MM.1S (cell line): Measurements from ENCODE around the gene RFC5.
A peak's percentile ranks its signal among the peaks of the same experiment; 100 is the strongest.

Source experiments
- DNase-seq: peaks from one replicate; pipeline ENCODE4 v3.0.0-alpha.2; 2015
- H2AFZ ChIP-seq: fragments of 300-600 bp; sonication (generic); 2 replicates; pipeline ENCODE4 v1.6.0; 2016; ENCODE audit warnings: antibody characterized with exemption, low read length
- H3F3A ChIP-seq: fragments of 300-600 bp; sonication (generic); 2 replicates; pipeline ENCODE4 v1.6.1; 2016; ENCODE audit warnings: mild to moderate bottlenecking, antibody characterized with exemption, low read length, moderate library complexity, mixed read lengths; ENCODE audit not compliant: insufficient read depth
- H3K27ac ChIP-seq: fragments of 300-600 bp; sonication (generic); 2 replicates; pipeline ENCODE4 v1.5.1; 2016; ENCODE audit warnings: mild to moderate bottlenecking, low read length
- H3K27me3 ChIP-seq: fragments of 300-600 bp; sonication (generic); replicated peaks from 2 replicates; pipeline ENCODE4 v1.6.0; 2016; ENCODE audit warnings: low read length; ENCODE audit not compliant: insufficient read depth
- H3K36me3 ChIP-seq: fragments of 300-600 bp; sonication (generic); replicated peaks from 2 replicates; pipeline ENCODE4 v1.6.1; 2016; ENCODE audit warnings: mild to moderate bottlenecking, low read length, mixed read lengths; ENCODE audit not compliant: insufficient read depth
- H3K4me1 ChIP-seq: fragments of 300-600 bp; sonication (generic); 2 replicates; pipeline ENCODE4 v1.6.1; 2016; ENCODE audit warnings: low read length, mixed read lengths
- H3K4me2 ChIP-seq: fragments of 300-600 bp; sonication (generic); 2 replicates; pipeline ENCODE4 v1.6.0; 2016; ENCODE audit warnings: low read depth, low read length
- H3K4me3 ChIP-seq: fragments of 300-600 bp; sonication (generic); 2 replicates; pipeline ENCODE4 v1.5.1; 2016; ENCODE audit warnings: low read length, mixed read lengths
- H3K79me2 ChIP-seq: fragments of 300-600 bp; sonication (generic); 2 replicates; pipeline ENCODE4 v1.6.1; 2016; ENCODE audit warnings: mixed run types, low read length, mixed read lengths
- H3K9ac ChIP-seq: fragments of 300-600 bp; sonication (generic); 2 replicates; pipeline ENCODE4 v1.6.1; 2016; ENCODE audit warnings: low read length, mixed read lengths
- H3K9me2 ChIP-seq: fragments of 300-600 bp; sonication (generic); replicated peaks from 2 replicates; pipeline ENCODE4 v1.6.1; 2016; ENCODE audit warnings: mild to moderate bottlenecking, low read length, mixed read lengths; ENCODE audit not compliant: insufficient read depth
- H3K9me3 ChIP-seq: fragments of 300-600 bp; sonication (generic); replicated peaks from 2 replicates; pipeline ENCODE4 v1.6.1; 2016; ENCODE audit warnings: mild to moderate bottlenecking, low read length, mixed read lengths; ENCODE audit not compliant: insufficient read depth
- H4K20me1 ChIP-seq: fragments of 300-600 bp; sonication (generic); 2 replicates; pipeline ENCODE4 v1.6.1; 2016; ENCODE audit warnings: mild to moderate bottlenecking, low read length, moderate library complexity, mixed read lengths; ENCODE audit not compliant: insufficient read depth
- EZH2 ChIP-seq: fragments of 300-600 bp; sonication (generic); optimal IDR thresholded peaks from 2 replicates; pipeline ENCODE3; 2017; ENCODE audit warnings: low read depth, mild to moderate bottlenecking, antibody characterized with exemption, low read length, mixed read lengths
- EZH2phosphoT487 ChIP-seq: fragments of 300-600 bp; sonication (generic); IDR thresholded peaks from 2 replicates; pipeline ENCODE4 v1.6.1; 2018; ENCODE audit warnings: antibody characterized with exemption, low read length
- TF ChIP-seq, protein P1 (sequence below): fragments of 300-600 bp; sonication (generic); IDR thresholded peaks from 2 replicates; pipeline ENCODE4 v1.5.1; 2016; ENCODE audit warnings: antibody characterized with exemption, low read length, mixed read lengths

Gene RFC5

DNA sequence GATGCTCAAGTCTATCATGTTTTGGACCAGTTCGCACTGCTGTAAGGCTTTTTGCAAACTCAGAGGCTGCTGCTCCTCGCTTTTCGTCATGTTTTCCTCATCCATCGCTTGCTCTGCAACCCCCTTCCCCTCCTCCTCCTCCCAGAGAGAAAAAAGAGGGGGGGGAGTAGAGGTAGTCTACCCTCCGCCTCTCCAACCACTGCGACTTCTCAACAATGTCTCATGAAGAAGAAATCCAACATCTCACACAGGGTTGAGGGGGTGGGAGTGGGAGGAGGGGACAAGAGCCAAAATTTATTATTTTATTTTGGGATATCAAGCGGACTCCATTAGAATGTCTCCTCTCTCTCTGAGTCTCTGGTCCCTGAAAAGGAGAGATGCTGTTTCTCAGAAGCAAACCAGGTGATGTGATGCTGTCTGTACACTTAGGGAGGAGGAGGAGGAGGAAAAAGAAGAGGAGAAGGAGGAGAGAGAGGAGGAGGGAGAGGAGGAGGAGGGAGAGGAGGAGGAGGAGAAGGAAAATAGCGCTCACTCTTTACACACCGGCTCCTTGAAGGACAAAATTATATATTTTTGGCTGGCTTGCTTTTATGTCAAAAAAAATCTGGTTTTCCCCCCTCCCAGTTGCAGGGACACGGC lies 48.2 kb upstream of the RFC5 start:
- Histone ChIP-seq H3K9ac (peak overlapping the region; percentile 40; the same call in 1 of the 2 replicates), H3K36me3 (no peaks in the 10 kb centered on the region), H3K27ac (peak overlapping the region; percentile 57; the same call in 1 of the 2 replicates), H2AFZ (peak overlapping the region; percentile 69), H3K9me3 (no peaks in the 10 kb centered on the region), H4K20me1 (no peaks in the 10 kb centered on the region), H3K9me2 (no peaks in the 10 kb centered on the region), H3K4me2 (peak overlapping the region; percentile 43; the same call in 1 of the 2 replicates), H3K27me3 (no peaks in the 10 kb centered on the region), H3K79me2 (no peaks in the 10 kb centered on the region), H3K4me3 (peak overlapping the region; percentile 64), H3K4me1 (no peaks in the 10 kb centered on the region), H3F3A (no peaks in the 10 kb centered on the region)
- TF ChIP-seq EZH2 (no peak), EZH2phosphoT487 (no peak)
- TF ChIP-seq, protein P1, sequence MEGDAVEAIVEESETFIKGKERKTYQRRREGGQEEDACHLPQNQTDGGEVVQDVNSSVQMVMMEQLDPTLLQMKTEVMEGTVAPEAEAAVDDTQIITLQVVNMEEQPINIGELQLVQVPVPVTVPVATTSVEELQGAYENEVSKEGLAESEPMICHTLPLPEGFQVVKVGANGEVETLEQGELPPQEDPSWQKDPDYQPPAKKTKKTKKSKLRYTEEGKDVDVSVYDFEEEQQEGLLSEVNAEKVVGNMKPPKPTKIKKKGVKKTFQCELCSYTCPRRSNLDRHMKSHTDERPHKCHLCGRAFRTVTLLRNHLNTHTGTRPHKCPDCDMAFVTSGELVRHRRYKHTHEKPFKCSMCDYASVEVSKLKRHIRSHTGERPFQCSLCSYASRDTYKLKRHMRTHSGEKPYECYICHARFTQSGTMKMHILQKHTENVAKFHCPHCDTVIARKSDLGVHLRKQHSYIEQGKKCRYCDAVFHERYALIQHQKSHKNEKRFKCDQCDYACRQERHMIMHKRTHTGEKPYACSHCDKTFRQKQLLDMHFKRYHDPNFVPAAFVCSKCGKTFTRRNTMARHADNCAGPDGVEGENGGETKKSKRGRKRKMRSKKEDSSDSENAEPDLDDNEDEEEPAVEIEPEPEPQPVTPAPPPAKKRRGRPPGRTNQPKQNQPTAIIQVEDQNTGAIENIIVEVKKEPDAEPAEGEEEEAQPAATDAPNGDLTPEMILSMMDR, result no peak
- DNase-seq, result no peak

DNA sequence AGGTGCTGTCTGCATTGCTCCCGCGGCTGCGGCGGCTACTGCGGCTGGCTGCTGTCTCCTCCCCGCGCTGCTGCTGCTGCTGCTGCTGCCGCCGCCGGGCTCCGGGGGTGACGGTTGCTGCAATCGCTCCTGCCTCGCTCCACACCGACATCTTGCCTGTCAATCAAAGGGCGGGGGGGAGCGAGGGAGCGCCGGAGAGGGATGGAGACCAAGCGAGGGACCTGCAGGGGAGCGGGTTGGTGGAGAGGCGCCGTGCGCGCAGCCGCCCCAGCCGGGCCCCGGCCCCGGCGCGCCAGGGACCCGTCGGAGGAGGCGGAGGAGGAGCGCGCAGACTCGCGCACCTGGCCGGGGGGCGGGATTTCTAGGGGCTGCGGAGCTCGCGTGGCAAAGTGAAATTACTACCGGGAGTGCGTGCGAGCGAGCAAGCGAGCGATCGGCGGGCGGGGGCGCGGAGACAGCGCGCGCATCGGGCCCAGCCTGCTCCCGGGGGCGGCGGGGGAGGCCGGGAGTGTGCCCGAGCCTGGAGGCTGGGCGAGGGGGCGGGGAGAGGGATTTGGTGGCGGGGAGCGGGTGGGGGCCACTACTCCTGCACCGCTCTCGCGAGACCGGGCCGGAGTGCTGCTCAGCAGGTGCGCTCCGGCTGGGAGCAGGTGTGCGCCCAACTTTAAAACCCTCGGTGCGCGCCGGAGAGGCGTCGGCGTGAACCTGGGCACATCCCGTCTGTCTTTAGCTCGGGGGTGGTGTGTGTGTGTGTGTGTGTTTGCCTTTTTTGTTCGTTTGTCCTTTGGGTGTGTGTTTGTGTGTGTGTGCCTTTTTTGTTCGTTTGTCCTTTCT lies 47.5 kb upstream of the RFC5 start, which contains the start of gene KSR2:
Gene KSR2, minus strand, starts transcription at position 165 of the 834 bp plus-strand sequence. CDS start 735 bp downstream, outside the sequence.
- no peaks in the 10 kb centered on the region for H3K79me2 ChIP-seq
- H3K9me3 ChIP-seq, result no peaks in the 10 kb centered on the region
- H3K4me1 ChIP-seq, result no peaks in the 10 kb centered on the region
- H3K4me3 ChIP-seq, result peak within 1 kb of the TSS; percentile 64
- peak within 1 kb of the TSS; percentile 57; the same call in 1 of the 2 replicates for H3K27ac ChIP-seq
- no peaks in the 10 kb centered on the region for H3K36me3 ChIP-seq
- H3K4me2 ChIP-seq, result peak within 1 kb of the TSS; percentile 60; the same call in 1 of the 2 replicates
- peak within 1 kb of the TSS; percentile 69 for H2AFZ ChIP-seq
- no peaks in the 10 kb centered on the region for H4K20me1 ChIP-seq
- peak within 1 kb of the TSS; percentile 40; the same call in 1 of the 2 replicates for H3K9ac ChIP-seq
- no peaks in the 10 kb centered on the region for H3K9me2 ChIP-seq
- no peaks in the 10 kb centered on the region for H3F3A ChIP-seq
- TF ChIP-seq, protein P1, result no peak
- no peak for TF ChIP-seq EZH2
- no peak for TF ChIP-seq EZH2phosphoT487
- DNase-seq, result peak; percentile 83
- H3K27me3 ChIP-seq, result no peaks in the 10 kb centered on the region

DNA sequence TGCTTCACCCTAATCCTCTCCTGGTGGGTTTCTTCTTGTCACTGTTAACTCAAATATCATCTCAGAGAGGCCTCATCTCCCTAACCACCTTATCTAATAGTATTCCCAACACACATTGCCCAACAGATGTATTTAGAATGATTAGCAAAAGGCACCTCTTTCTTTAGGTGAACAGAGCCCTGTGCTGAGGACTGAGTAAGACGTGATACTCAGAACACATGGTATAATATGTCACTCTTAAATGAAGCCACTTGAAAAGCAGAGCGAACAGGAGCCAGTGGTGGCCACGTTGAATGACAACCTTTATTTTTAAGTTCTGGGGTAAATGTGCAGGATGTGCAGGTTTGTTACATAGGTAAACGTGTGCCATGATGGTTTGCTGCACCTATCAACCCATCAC lies 46.2 kb upstream of the RFC5 start:
- Histone ChIP-seq H3K27ac (no peak overlapping the region), H2AFZ (no peak overlapping the region), H3K9ac (no peak overlapping the region), H3K4me2 (no peak overlapping the region), H3K27me3 (no peaks in the 10 kb centered on the region), H3K4me3 (no peak overlapping the region), H4K20me1 (no peaks in the 10 kb centered on the region), H3K36me3 (no peaks in the 10 kb centered on the region), H3K4me1 (no peaks in the 10 kb centered on the region), H3K9me3 (no peaks in the 10 kb centered on the region), H3K9me2 (no peaks in the 10 kb centered on the region), H3K79me2 (no peaks in the 10 kb centered on the region), H3F3A (no peaks in the 10 kb centered on the region)
- no peak for DNase-seq
- TF ChIP-seq EZH2phosphoT487, result no peak
- TF ChIP-seq EZH2, result no peak
- TF ChIP-seq, protein P1, result no peak
